H1 (cell line): ENCODE measurements around the gene DOCK3. TPM values are rescaled to one million over a fixed set of nuclear protein-coding genes. Genes with fewer than 3 reads are reported as not detected.

Experiments
- CTCF ChIA-PET: fragments of 300-600 bp; sonication (Branson Sonifier 250); formaldehyde crosslinking; loops from one replicate; lab custom pipeline; 2021; ENCODE audit not compliant: partially characterized antibody; lab: Charles Lee
- POLR2A ChIA-PET: fragments of 300-600 bp; sonication (Branson Sonifier 250); formaldehyde crosslinking; loops from one replicate; lab custom pipeline; 2021; ENCODE audit warnings: inconsistent platforms; ENCODE audit not compliant: partially characterized antibody; lab: Charles Lee
- DNase-seq, 2 experiments: peaks; one replicate each; pipeline versions ENCODE4 v3.0.0 to v3.0.0-alpha.2; 2010 to 2022; ENCODE audit warnings: low spot score in 2 of 2, low read depth in 1 of 2, mixed read lengths in 1 of 2
- FAIRE-seq: peaks from 2 replicates; lab custom pipeline; 2011; peaks lifted over from hg19 to GRCh38; lab: Jason Lieb, UNC
- H2AFZ ChIP-seq: 2 replicates; pipeline ENCODE4 v1.8.1; 2012; ENCODE audit warnings: low read length, inconsistent platforms
- H2AK5ac ChIP-seq: 2 replicates; pipeline ENCODE4 v1.6.1; 2013; ENCODE audit warnings: low read depth, low read length
- H2BK120ac ChIP-seq: replicated peaks from 2 replicates; pipeline ENCODE3; 2013; ENCODE audit warnings: low read depth, low read length, inconsistent platforms
- H2BK12ac ChIP-seq: 2 replicates; pipeline ENCODE4 v1.6.1; 2013; ENCODE audit warnings: low read depth, low read length
- H2BK15ac ChIP-seq: 2 replicates; pipeline ENCODE4 v1.6.1; 2013; ENCODE audit warnings: low read length
- H2BK20ac ChIP-seq: 2 replicates; pipeline ENCODE4 v1.6.1; 2013; ENCODE audit warnings: low read length
- H2BK5ac ChIP-seq: 2 replicates; pipeline ENCODE4 v1.6.1; 2013; ENCODE audit warnings: low read depth, low read length
- H3K14ac ChIP-seq: 2 replicates; pipeline ENCODE4 v1.6.1; 2013; ENCODE audit warnings: inconsistent platforms; ENCODE audit not compliant: insufficient read length
- H3K18ac ChIP-seq: 2 replicates; pipeline ENCODE4 v1.6.1; 2013; ENCODE audit warnings: low read length; ENCODE audit errors: extremely low read depth
- H3K23ac ChIP-seq: 2 replicates; pipeline ENCODE4 v1.6.1; 2013; ENCODE audit warnings: inconsistent platforms; ENCODE audit not compliant: insufficient read length
- H3K23me2 ChIP-seq: 2 replicates; pipeline ENCODE4 v1.6.1; 2013; ENCODE audit warnings: low read depth, low read length
- H3K27ac ChIP-seq: 2 replicates; pipeline ENCODE4 v1.6.1; 2011; ENCODE audit warnings: low read depth, low read length, inconsistent platforms
- H3K27me3 ChIP-seq, 4 experiments: replicated peaks in 1 of 4; 1 replicate in 1 of 4; 2 replicates in 3 of 4; pipeline versions ENCODE4 v1.6.1 to v1.8.1; 2011 to 2013; ENCODE audit warnings: low read length in 3 of 4, mild to moderate bottlenecking in 3 of 4, inconsistent platforms in 2 of 4, mixed read lengths in 2 of 4, moderate library complexity in 1 of 4; ENCODE audit not compliant: control insufficient read depth in 3 of 4, insufficient read depth in 3 of 4; ENCODE audit errors: extremely low read depth in 1 of 4
- H3K36me3 ChIP-seq, 4 experiments: 2 replicates each; pipeline versions ENCODE4 v1.6.1 to v1.8.1; 2011 to 2013; ENCODE audit warnings: mild to moderate bottlenecking in 4 of 4, low read length in 3 of 4, moderate library complexity in 2 of 4, control low read depth in 1 of 4, inconsistent platforms in 1 of 4; ENCODE audit not compliant: insufficient read depth in 4 of 4, control insufficient read depth in 2 of 4
- H3K4ac ChIP-seq: replicated peaks from 2 replicates; pipeline ENCODE3; 2013; ENCODE audit warnings: low read length, low read depth, mixed read lengths, inconsistent platforms; ENCODE audit not compliant: insufficient read length
- H3K4me1 ChIP-seq, 4 experiments: replicated peaks in 1 of 4; 1 replicate in 1 of 4; 2 replicates in 3 of 4; pipeline versions ENCODE4 v1.6.1 to v1.8.1; 2011 to 2013; ENCODE audit warnings: low read length in 3 of 4, inconsistent platforms in 2 of 4, mixed read lengths in 1 of 4; ENCODE audit not compliant: insufficient read depth in 4 of 4, control insufficient read depth in 3 of 4
- H3K4me2 ChIP-seq, 2 experiments: 2 replicates each; pipeline versions ENCODE4 v1.6.1 to v1.8.1; 2011 to 2013; ENCODE audit warnings: low read depth in 2 of 2, low read length in 2 of 2, control low read depth in 1 of 2, inconsistent platforms in 1 of 2, mild to moderate bottlenecking in 1 of 2; ENCODE audit not compliant: insufficient read depth in 1 of 2
- H3K4me3 ChIP-seq, 4 experiments: fragments of 200-600, 300-600 bp in 1 of 4; sonication (generic), shearing (Covaris generic), sonication (Bioruptor Twin) in 1 of 4; 2 replicates each; pipeline versions ENCODE4 v1.5.1 to v1.8.1; 2011 to 2016; ENCODE audit warnings: low read length in 4 of 4, low read depth in 3 of 4, control low read depth in 2 of 4, inconsistent platforms in 2 of 4, mild to moderate bottlenecking in 2 of 4, mixed read lengths in 1 of 4, moderate library complexity in 1 of 4; ENCODE audit not compliant: insufficient read depth in 2 of 4; ENCODE audit errors: extremely low read depth in 1 of 4
- H3K56ac ChIP-seq: replicated peaks from 2 replicates; pipeline ENCODE3; 2013; ENCODE audit warnings: low read depth, mild to moderate bottlenecking, mixed read lengths, low read length, inconsistent platforms; ENCODE audit not compliant: insufficient read length
- H3K79me1 ChIP-seq: 2 replicates; pipeline ENCODE4 v1.6.1; 2013; ENCODE audit warnings: low read depth, low read length, control low read depth
- H3K79me2 ChIP-seq, 2 experiments: 2 replicates each; pipeline versions ENCODE4 v1.6.1 to v1.8.1; 2012 to 2013; ENCODE audit warnings: low read length in 2 of 2, mild to moderate bottlenecking in 2 of 2, inconsistent platforms in 1 of 2; ENCODE audit not compliant: insufficient read depth in 2 of 2, control insufficient read depth in 1 of 2
- H3K9ac ChIP-seq, 4 experiments: replicated peaks in 1 of 4; 1 replicate in 1 of 4; 2 replicates in 3 of 4; pipeline versions ENCODE4 v1.6.1 to v1.8.1; 2011 to 2013; ENCODE audit warnings: low read depth in 3 of 4, low read length in 3 of 4, control low read depth in 2 of 4, mild to moderate bottlenecking in 2 of 4, moderate library complexity in 2 of 4, inconsistent platforms in 1 of 4; ENCODE audit errors: extremely low read depth in 1 of 4
- H3K9me3 ChIP-seq, 2 experiments: 2 replicates each; pipeline versions ENCODE4 v1.6.1 to v1.8.1; 2012 to 2013; ENCODE audit warnings: mild to moderate bottlenecking in 2 of 2, moderate library complexity in 2 of 2, control low read depth in 1 of 2, inconsistent platforms in 1 of 2, low read depth in 1 of 2, low read length in 1 of 2, mixed read lengths in 1 of 2; ENCODE audit not compliant: insufficient read depth in 2 of 2
- H4K20me1 ChIP-seq, 2 experiments: replicated peaks in 1 of 2; 2 replicates each; pipeline versions ENCODE3 to v1.8.1; 2011 to 2013; ENCODE audit warnings: inconsistent platforms in 2 of 2, low read length in 2 of 2, mild to moderate bottlenecking in 1 of 2; ENCODE audit not compliant: insufficient read depth in 2 of 2, control insufficient read depth in 1 of 2
- H4K5ac ChIP-seq: 2 replicates; pipeline ENCODE4 v1.6.1; 2013; ENCODE audit warnings: low read length, low read depth, mixed read lengths, inconsistent platforms; ENCODE audit not compliant: insufficient read length
- H4K8ac ChIP-seq: 2 replicates; pipeline ENCODE4 v1.8.0; 2013; ENCODE audit warnings: mild to moderate bottlenecking, moderate library complexity, low read length, inconsistent platforms; ENCODE audit not compliant: insufficient read depth; ENCODE audit errors: extremely low read depth
- H4K91ac ChIP-seq: replicated peaks from 2 replicates; pipeline ENCODE3; 2013; ENCODE audit warnings: low read length, mixed read lengths, inconsistent platforms; ENCODE audit not compliant: insufficient read length
- CTBP2 ChIP-seq: IDR thresholded peaks from 2 replicates; pipeline ENCODE4 v1.7.0; 2011; ENCODE audit warnings: borderline replicate concordance, mild to moderate bottlenecking, moderate library complexity, mixed read lengths, low read length; ENCODE audit not compliant: insufficient read depth, insufficient read length
- GTF2F1 ChIP-seq: IDR thresholded peaks from 2 replicates; pipeline ENCODE4 v1.6.1; 2012; ENCODE audit warnings: low read depth, low read length, improper control_type of control experiment, borderline replicate concordance
- HDAC2 ChIP-seq, 2 experiments: fragments of 300-600 bp in 1 of 2; sonication (generic) in 1 of 2; IDR thresholded peaks; 2 replicates each; pipeline ENCODE4 v1.6.1; 2011 to 2012; ENCODE audit warnings: low read depth in 2 of 2, low read length in 2 of 2, mild to moderate bottlenecking in 2 of 2, moderate library complexity in 2 of 2, borderline replicate concordance in 1 of 2, inconsistent platforms in 1 of 2
- KDM5A ChIP-seq: fragments of 200-600 bp; IDR thresholded peaks from 2 replicates; pipeline ENCODE4 v1.7.1; 2012; ENCODE audit warnings: mild to moderate bottlenecking, low read length, inconsistent platforms, mixed read lengths
- RBBP5 ChIP-seq: IDR thresholded peaks from 2 replicates; pipeline ENCODE4 v1.7.1; 2012; ENCODE audit warnings: low read depth, mild to moderate bottlenecking, inconsistent platforms, low read length, moderate library complexity, borderline replicate concordance
- SP2 ChIP-seq: IDR thresholded peaks from 2 replicates; pipeline ENCODE4 v1.6.1; 2012; ENCODE audit warnings: mild to moderate bottlenecking, low read length, inconsistent platforms
- TEAD4 ChIP-seq: IDR thresholded peaks from 2 replicates; pipeline ENCODE4 v1.6.1; 2012; ENCODE audit warnings: low read depth, low read length, inconsistent platforms, mixed read lengths
- WGBS, 2 experiments: shearing (Covaris generic) in 1 of 2; methylation state at CpG; one replicate each; pipeline versions ENCODE4 v1.1.6 to v1.1.7; 2013 to 2015; ENCODE audit warnings: low lambda C conversion rate in 2 of 2, mixed read lengths in 2 of 2, inconsistent platforms in 1 of 2, low coverage in 1 of 2, missing lambda C conversion rate in 1 of 2; ENCODE audit not compliant: insufficient replicate concordance in 2 of 2, insufficient coverage in 1 of 2, insufficient read length in 1 of 2; ENCODE audit errors: extremely low coverage in 1 of 2, missing lambda C conversion rate in 1 of 2; 5-methylcytosine and 5-hydroxymethylcytosine counted together
- polyA plus RNA-seq, 7 experiments: library from polyadenylated mRNA; depleted of rRNA in 3 of 7; stranded (reverse) in 5 of 7; unstranded in 2 of 7; fragments of >200 nt in 5 of 7; fragments of 200-250 nt in 2 of 7; gene quantifications; 1 replicate in 5 of 7; 2 replicates in 1 of 7; 4 replicates in 1 of 7; pipeline versions ENCODE4 v1.2.1 to v1.2.3, GENCODE V29; 2011 to 2013; ENCODE audit warnings: missing spikeins in 2 of 7, mixed read lengths in 2 of 7
- total RNA-seq: library from RNA; stranded (reverse); fragmentation: NEBNext Ultra II Directional; extraction: Animal tissue kit (Norgen Biotek cat#: 25700); gene quantifications from 2 replicates; pipeline ENCODE4 v1.2.1, GENCODE V29; 2021

DOCK3 gene
- total and polyA plus RNA-seq, 2 of the 8 experiments (the other 6 are each of a cell fraction or from before 2014, with no cell fraction given) = 2.7 to 5.0 TPM

DNA sequence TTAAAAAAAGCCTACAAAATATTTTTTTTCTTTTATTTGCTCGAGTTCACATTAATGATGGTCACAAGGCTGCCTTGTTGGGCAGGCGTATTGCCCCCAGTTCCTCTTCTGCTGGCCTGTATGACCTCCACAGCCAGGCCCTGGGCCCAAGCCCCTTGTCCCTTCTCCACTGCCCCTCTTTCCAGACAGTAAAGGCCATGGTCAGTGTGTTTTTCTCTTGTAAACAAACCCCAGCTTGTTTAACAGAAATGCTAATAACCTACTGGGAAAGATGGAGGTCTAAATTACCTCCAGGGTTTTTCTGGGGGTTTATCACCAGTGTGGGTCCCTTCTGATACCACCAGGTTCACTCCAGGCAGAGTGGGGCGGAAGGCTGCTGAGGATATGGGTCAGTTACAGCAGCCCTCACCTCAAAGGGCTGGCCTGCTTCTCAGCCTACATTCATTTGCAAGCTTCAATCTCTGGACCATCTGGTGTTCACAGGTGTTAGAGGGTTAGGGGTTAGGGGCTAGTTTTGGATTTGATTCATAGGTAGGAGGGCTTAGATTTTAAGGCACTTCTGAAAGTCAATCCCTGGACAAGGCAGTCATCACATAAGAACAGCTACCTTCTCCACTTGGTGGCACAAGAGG, 708.3 kb downstream of the DOCK3 start:
- Histone ChIP-seq H2BK15ac (no peak overlapping the region), H3K4me3 (peak overlapping the region in 3 of 4 experiments; percentile 73 to 88 (median 88); a peak in 4 of 8 replicates), H3K4me2 (peak overlapping the region; percentile 72 to 73), H2AFZ (no peak overlapping the region), H3K27ac (no peak overlapping the region), H3K9me3 (no peaks in the 10 kb centered on the region), H3K18ac (no peak overlapping the region), H3K4me1 (peaks cover 0 to 18% (median 6%) of the 10 kb centered on the region in 4 experiments), H2BK12ac (no peak overlapping the region), H3K9ac (peak overlapping the region in 1 of 4 experiments; percentile 5; a peak in 1 of 7 replicates), H3K79me2 (peaks cover 10 to 32% of the 10 kb centered on the region in 2 experiments), H4K8ac (no peak overlapping the region), H3K4ac (no peak overlapping the region), H2BK20ac (no peak overlapping the region), H4K91ac (no peak overlapping the region), H3K27me3 (no peaks in the 10 kb centered on the region), H2BK5ac (no peak overlapping the region), H4K5ac (no peak overlapping the region), H3K36me3 (peaks cover 4 to 20% (median 10%) of the 10 kb centered on the region in 4 experiments), H3K23ac (no peak overlapping the region), H2BK120ac (no peak overlapping the region), H2AK5ac (no peak overlapping the region), H3K79me1 (no peaks in the 10 kb centered on the region), H3K23me2 (peaks cover 3% of the 10 kb centered on the region; the same call in 1 of the 2 replicates), H3K14ac (no peak overlapping the region), H4K20me1 (peaks cover 9 to 13% of the 10 kb centered on the region in 2 experiments), H3K56ac (no peak overlapping the region)
- CTCF ChIA-PET = interaction anchor here (0.5 to 6.8 kb wide), 3 partner anchors 13 to 767 kb away, joined by 4 to 24 read pairs (median 4); no protein-coding TSS in a partner anchor
- 100% methylated on average over 3 of the region's 3 CpGs; no CpG with 5 or more reads in 1 of the 2 experiments for WGBS, 2 experiments
- TF ChIP-seq GTF2F1 (no peak), RBBP5 (no peak), SP2 (no peak), TEAD4 (no peak), HDAC2 (IDR thresholded peaks at IDR 0.05; ENCODE audit: borderline replicate concordance in 1 of 2, low read depth in 2 of 2, low read length in 2 of 2) (no peak), CTBP2 (no peak), KDM5A (no peak)
- FAIRE-seq (no peak), DNase-seq (no peak)
- POLR2A ChIA-PET = interaction anchor here (0.7 to 1.1 kb wide), 4 partner anchors 8 to 53 kb away, joined by 3 to 5 read pairs (median 4); partner anchors contain the start of gene RBM15B
